Sciatic nerve (tissue), 2 donors: Measurements from ENCODE around the gene TRIM10. TPM values are rescaled to one million over a fixed set of nuclear protein-coding genes. Genes with fewer than 3 reads are reported as not detected.
A peak's percentile ranks its signal among the peaks of the same experiment; 100 is the strongest.
"Not testable (repeated sequence)": the region's sequence is repeated elsewhere in the genome, so short reads cannot be mapped to it uniquely, and the experiment has no call there.

Experiments used
- ATAC-seq: fragments of 200-7000 bp; cut with Tn5 transposase; one replicate; pipeline ENCODE4 v1.9.1; 2020; ENCODE audit warnings: mild to moderate bottlenecking, moderate library complexity
- DNase-seq: peaks from one replicate; pipeline ENCODE4 v3.0.0-alpha.2; 2020; ENCODE audit warnings: low spot score
- intact Hi-C: fragments of 100-400 bp; cut with DNase I; formaldehyde crosslinking; loops from one replicate; pipeline ENCODE4 v1.14.2; 2022
- total RNA-seq: library from RNA; stranded (reverse); fragmentation: NEBNext Ultra II Directional; extraction: Animal tissue kit (Norgen Biotek cat#: 25700); gene quantifications from one replicate; pipeline ENCODE4 v1.2.1, GENCODE V29; 2021
- donor health status: DM: no; HTN: no; CAD: no.
- donor health status: DM: no; HTN: no; CAD: no.

The TRIM10 gene
- total RNA-seq, 1 donor from 2014 or later = 0.62 TPM

DNA sequence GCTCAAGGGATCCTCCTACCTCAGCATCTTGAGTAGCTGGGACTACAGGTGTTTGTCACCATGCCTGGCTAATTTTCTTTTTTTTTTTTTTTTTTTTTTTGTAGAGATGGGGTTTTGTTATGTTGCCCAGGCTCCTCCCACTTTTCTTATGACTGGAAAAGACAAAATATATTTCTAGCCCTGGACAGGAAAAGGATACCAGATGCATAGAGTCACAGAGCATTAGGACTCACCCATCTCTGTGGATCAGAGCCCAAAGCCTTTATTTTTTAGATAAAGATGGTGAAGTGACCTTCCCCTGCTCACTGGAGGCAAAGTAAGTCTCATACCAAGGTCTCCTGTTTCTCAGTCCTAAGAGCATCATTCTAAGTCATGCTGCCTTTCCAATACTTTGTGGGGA, 3.4 kb downstream of the TRIM10 start:
- intact Hi-C loops = no loop called here
- ATAC-seq (no peak), DNase-seq (no peak)

DNA sequence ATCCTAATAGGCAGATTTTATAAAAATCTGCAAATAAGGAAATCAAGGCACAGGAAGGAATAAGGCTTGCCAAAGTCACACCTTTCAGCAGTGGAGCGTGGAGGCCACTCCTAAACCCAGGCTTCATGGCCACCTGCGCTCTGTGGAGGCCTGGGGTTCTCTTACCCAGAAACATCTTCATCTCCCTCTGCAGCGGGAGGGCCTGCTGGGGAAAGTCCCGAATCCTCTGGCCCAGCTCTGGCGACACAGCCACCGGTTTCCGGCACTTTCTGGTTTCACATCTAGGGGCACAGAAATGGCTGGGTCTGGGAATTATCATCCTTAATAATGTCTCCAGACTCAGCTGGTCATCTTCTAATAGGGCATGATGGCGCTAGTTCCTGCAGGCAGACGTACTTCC, 4.2 kb downstream of the TRIM10 start:
- intact Hi-C loops = no loop called here
- ATAC-seq (no peak), DNase-seq (no peak)

DNA sequence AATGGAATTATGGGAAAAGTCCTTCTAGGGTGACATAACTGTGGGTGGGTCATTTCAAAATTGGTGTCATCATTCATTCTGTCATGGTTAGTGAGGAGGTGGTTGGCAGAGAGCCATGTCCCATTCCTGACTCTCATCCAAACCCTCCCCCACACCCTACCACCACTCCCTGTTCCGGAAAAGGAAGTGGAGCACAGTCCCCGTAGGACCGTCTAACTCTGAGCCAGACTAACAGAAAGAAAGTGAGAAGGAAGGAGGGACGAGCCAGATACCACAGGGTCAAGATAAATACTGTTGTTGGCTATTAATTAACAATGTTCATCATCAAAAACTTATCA, 4.8 kb downstream of the TRIM10 start:
- DNase-seq (no peak), ATAC-seq (peak; percentile 32)
- intact Hi-C loops = no loop called here

DNA sequence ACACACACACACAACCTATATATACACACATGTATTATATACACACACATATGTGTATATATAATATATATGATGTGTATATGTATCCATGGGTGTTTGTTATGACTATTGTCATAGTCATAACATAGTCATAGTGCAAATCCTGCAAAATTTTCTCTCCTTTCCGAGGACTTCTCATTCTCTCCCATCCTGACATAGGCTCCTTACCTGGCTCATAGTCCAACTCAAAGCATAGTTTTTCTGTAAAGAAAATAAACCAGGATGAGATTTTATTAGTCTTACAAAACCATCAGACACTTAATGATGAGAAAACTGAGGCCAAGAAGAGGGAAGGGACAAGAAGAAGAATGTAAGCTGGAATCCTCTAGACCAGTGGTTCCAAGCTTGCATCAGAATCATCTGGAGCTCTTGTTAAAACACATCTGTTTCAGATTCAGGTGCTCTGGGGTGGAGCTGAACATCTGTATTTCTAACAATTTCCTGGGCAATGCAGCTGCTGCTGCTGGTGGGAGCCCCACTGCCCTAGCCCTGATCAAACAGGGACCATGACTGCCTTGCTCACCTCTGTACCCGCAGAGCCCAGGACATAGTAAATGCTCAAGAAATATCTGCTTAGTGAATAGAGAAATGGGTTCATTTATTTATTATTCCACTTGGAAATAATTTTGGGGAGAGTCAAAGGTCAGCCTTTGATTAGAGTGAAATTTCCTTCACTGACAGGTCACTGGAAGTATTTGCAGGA, 5.3 kb downstream of the TRIM10 start:
- intact Hi-C loops = no loop called here
- ATAC-seq = no peak
- DNase-seq = no peak

DNA sequence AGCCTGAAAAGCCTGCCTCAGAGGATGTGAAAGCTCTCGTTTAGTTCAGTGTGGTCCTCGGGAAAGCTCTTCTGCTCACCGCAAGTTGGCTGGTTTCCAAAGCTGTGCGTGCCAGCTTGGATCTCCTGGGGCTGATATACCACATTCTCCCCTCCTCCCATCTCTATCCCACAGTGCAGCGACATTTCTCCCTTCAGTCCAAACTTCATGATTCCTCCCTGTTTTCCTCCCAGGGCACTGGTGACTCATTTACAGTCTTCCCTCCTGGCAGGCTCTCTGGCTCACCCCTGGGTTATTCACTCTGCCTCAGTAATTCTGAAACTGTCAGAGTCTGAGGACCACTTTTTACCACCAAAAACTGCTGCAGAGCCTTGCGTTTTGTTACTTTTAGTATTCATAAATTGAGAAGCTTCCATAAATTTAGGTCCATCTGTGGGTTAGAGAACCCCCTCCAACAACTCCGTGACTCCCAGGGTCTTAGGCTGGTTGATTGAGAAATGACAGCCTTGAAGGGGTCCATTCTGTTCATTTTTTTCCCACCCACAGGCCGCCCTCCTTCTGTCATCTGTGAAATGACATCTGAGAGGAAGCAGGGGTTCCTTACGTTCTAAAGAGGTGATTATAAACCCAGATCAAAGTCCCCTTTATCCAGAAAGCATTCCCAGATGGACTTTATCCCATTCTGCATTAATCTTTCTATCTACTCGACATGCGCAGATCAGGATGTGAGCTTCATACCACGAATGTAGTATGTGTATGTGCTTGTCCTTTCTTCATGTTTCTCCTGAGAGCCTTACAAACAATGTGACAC, 6.1 kb downstream of the TRIM10 start:
- ATAC-seq = peak; percentile 22
- intact Hi-C loops = no loop called here
- DNase-seq = no peak

DNA sequence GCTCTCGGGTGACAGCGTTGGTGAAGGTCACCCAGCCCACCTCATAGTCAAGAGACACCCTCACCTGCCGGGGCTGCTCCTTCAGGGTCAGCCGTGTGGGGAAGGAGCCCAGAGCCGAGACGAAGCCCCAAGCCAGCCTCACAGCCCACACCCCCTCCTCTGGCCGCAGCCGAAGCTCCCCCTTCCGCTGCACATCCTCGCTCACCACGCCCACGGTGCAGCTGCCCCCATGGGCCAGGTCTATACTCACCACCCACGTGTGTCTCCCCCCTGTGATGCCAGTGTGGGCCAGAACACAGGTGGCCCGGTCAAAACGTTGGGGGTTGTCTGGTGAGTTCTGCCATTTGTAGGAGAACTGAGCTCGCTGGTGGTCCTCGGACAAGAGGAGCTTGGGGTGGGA, 7.0 kb downstream of the TRIM10 start:
- intact Hi-C loops = no loop called here
- no peak for ATAC-seq
- no peak for DNase-seq

DNA sequence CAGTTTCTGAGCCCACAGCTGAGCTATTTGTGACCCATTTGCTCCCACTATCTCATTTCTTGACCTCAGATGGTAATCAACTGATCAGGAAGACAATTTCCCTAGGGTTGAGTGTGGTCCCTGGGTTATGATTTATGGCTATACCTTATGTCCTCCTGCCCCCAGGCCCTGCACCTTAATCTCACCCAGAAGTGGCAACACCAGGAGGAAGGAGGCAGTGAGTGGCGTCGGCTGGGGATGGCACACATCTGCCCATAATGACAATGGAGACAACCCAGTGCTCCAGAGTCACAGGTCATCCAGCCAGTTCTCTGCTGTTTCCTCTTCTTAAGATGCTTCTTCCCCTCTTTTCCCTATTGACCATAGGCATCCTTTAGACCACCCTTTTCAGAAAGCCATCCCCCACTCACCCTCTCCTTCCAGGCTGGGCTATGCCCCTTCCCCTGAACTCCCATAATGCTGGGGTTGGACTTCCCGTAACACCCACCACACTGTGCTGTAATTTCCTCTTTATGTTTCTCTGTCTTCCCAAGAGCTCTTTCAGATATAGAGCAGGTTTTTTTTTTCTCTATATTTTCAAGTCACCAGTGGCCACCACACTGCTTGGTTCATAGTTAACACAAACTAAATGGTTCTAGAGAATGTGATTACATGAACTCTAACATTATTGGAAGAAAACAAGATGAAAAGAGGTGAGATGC, 8.0 kb downstream of the TRIM10 start:
- intact Hi-C loops = no loop called here
- ATAC-seq (no peak), DNase-seq (no peak)

DNA sequence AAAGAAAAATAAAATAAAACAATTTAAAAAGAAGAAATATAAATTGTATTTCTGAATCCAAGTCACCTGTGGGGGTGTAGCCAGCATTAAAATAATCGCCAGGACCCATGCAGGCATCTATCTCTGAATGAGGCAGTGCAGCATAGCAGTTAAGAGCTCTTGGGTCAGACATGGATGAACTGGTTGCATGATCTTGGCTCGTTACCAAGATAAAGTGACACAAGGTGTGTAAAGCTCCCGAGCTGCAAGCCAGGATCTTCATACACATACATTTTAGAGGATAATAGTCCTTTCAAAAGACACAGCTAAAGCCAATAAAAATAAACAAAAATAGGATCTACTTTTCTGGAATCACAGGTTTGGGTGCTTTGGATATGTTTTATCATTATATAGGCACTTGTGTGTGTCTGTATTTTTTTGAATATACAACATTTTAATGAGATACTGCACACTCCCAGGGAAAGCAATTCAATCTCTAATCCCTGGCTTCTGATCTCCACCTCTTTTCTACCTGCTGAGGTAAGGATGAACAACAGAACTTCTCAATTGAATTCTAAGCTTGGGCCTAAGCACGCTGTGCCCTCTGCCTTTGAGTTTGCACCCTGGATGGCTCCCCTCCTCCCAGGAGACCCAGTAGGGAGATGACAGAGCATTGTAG, 8.9 kb downstream of the TRIM10 start:
- intact Hi-C loops = no loop called here
- no peak for DNase-seq
- ATAC-seq = no peak

DNA sequence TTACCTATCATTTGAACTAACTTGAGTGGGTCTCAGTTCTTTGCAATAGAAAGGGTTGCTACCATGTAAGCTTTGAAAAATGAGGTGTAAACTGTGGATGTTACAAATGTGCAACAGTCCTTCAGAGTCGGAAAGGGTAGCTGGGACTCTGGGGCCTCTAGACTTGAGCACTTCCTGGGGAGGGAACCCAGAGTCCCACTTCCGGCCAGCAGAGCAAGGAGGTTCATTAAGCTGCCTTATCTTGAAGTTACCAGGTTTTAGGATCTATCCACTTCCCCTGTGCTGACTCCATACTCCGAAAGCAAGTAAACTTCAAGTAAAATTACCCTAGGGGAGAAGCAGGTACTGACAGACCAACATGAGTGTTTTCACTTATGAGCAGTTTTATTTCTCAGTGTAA, 9.4 kb downstream of the TRIM10 start:
- intact Hi-C loops = no loop called here
- DNase-seq (no peak), ATAC-seq (no peak)

DNA sequence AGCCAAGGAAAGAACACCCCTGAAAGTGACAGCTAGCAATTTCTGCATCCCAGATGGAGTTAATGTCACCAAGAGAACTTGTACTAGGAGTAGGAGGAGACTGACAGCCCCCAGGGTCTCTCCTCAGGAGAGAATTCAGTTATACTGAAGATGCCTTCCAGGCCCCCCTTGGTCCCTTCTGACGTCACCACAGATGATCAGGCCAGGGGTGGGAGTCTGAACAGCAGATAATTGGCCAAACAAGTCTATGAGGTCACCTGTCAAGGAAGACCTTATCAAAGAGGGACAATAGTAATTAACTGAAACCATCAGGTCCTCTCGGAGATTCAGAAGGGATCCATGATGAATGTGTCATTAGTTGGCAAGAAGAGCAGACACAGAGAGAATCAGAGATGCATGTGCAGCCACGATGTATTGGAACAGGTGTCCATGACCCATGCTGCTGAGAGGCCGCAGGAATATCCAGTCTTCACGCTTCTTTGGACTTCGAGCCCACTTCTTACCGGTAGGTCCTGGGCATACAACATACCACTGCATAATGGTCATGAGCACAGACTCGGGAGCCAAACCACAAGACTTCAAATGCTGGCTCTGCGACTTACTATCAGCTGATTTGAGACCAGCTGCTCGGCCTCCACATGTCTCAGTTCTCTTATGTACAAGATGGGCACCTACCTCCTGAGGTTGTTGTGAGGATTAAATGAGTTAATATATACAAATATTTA, 10.2 kb downstream of the TRIM10 start:
- intact Hi-C loops = no loop called here
- DNase-seq = no peak

DNA sequence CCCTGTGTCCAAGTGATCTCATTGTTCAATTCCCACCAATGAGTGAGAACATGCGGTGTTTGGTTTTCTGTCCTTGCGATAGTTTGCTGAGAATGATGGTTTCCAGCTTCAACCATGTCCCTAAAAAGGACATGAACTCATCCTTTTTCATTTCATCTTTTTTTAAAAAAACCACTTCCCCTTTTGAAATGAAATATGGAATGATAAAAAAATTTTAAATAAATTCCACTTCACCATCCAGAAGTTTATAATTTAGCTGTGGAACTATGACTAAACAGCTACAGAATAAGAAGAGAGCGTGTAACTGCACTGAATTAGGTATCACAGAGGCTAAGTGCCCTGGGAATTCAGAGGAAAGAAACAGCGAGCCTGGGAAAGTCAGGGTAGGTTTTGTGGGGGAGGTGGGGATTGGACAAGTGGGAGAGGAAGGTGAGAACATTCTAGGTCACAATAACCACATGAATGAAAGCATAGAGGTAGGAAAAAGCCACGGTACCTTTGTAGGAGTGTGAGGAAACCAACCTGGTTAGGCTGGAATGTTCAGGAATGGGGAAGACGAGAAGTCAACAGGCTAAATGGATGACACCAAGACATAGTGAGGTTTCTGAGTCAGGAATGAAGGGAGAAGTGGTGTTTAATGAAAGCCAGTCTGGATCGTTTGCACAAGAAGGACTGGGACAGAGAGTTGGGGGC, 11.0 kb downstream of the TRIM10 start:
- no peak for DNase-seq
- ATAC-seq = no peak
- intact Hi-C loops = no loop called here

More for the DNA sequence above, 10.2 kb downstream of the TRIM10 start:
- ATAC-seq = no peak

DNA sequence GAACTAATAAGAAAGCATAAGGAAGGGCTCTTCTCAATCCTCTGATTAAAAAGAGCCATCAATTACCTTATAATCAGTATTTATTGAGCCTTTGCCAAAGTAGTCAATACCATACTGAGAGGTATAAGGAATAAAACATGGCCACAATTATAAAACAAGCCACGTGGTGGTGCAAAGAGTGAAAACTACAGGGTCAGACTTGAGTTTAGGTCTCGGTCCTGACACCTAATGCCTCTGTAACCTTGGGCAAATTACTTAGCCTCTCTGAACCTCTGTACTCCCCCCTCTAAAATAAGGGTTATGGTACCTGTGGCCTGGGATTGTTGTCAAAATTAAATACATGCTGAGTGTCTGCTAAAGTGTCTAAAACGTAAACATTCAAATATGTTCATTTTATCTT, 11.8 kb downstream of the TRIM10 start:
- DNase-seq = no peak
- ATAC-seq = no peak
- intact Hi-C loops = no loop called here

DNA sequence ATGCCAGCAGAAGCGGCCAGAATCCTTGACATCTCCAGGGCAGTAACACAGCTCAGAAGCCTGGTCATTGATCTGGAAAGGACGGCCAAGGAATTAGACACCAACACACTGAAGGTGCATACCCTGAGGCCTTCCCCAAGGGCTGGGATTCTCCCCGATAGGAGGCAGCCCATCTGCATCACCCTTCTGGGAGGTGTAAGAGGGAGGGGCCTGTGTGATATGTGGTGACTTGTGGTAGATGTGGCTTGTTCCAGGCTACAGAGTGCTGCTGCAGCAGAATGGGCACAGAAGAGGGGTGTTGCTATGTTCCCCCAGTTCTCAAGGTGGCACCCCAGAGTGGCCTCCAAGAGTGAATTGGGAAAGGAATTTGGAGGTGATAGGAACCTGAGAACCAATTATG, 13.9 kb downstream of the TRIM10 start:
- ATAC-seq (no peak), DNase-seq (no peak)
- intact Hi-C loops = no loop called here

DNA sequence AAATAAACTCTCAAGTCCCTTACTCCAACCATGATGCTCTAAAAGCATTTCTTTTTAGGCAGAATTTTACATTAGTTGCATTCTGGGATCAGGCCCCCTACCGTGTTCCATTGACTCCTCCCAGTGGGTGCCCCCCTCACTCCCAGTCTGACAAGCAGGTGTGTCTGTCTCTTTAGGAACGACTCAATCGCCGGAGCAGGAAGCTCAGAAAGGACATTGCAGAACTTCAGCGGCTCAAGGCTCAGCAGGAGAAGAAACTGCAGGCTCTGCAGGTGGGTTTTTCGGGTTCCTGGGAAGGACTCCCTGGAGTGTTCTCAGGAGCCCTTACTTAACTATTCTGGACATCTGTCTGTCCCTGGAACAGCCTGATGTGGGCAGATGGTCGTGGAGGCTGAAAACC, 15.2 kb downstream of the TRIM10 start:
- no peak for DNase-seq
- intact Hi-C loops = no loop called here
- no peak for ATAC-seq

DNA sequence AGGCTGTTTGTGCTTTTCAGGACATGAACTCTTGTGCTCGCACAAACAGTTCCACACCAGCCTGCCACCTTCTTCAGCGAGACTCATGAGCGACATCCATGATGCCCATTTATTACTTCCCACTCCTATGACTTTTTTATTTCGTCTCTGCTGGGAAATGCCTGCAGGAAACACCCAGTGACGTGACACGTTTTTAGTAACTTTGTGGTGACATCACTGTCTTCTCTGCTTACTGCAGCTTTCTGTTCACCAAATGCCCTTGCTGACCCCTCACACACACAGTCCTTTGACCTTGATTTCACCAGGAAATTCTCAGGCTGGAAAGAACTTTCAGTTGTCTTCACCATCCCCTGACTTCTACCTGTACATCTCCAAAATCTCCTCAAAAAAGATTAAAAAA, 16.2 kb downstream of the TRIM10 start:
- DNase-seq = no peak
- no peak for ATAC-seq
- intact Hi-C loops = no loop called here

DNA sequence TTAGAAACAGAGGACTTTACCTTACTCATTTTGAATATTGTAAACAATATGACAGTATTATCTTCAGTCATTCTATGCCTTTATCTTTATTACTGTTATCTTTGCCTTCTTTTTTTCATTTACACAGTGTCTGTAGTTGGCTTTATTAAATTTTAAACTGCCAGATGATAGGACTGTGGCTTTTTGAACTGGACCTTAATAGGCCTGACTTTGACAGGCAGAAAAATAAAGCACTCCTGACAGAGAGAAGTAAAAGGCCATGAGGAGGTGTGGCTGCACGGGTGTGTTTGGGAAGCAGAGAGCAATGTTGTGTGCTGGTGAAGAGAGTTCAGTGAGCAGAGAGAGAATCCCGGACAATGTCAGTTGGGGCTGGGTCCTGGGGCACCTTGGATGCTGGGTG, 17.2 kb downstream of the TRIM10 start:
- DNase-seq = no peak
- intact Hi-C loops = no loop called here
- no peak for ATAC-seq

DNA sequence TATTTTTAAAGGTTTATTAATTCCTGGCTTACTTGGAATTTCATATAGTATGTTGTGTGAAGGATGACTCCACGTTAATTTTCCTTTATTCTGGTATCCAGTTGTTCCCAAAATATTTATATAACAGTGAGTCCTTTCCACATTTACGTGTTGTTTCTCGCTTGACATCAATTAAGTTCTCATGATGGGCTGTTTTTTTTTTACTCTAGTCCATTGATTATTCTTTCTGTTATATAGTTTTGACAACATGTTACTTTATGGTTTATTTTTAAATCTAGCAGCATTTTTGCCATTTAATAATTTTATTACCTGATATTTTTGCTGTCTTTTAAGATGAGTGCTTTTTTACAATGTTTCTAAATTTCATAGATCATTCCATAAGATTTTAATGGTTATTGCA, 18.3 kb downstream of the TRIM10 start:
- ATAC-seq = no peak
- intact Hi-C loops = no loop called here

DNA sequence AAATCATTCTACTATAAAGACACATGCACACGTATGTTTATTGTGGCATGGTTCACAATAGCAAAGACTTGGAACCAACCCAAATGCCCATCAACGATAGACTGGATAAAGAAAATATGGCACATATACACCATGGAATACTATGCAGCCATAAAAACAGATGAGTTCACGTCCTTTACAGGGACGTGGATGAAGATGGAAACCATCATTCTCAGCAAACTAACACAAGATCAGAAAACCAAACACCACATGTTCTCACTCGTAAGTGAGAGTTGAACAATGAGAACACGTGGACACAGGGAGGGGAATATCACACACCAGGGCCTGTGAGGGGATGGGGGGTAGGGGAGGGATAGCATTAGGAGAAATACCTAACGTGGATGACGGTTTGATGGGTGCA, 20.8 kb downstream of the TRIM10 start:
- intact Hi-C loops, ATAC-seq, DNase-seq: not testable (repeated sequence)

More for the DNA sequence above, 18.3 kb downstream of the TRIM10 start:
- DNase-seq = no peak
